Neural progenitor cell (in vitro differentiated cells): Measurements from ENCODE around the gene PCSK2. TPM values are rescaled to one million over a fixed set of nuclear protein-coding genes. Genes with fewer than 3 reads are reported as not detected.

Experiments used
- DNase-seq: peaks from one replicate; pipeline ENCODE4 v3.0.0-alpha.2; 2016; ENCODE audit warnings: low spot score
- H2AFZ ChIP-seq: fragments of 200-600 bp; sonication (generic); replicated peaks from 2 replicates; pipeline ENCODE4 v1.6.1; 2016; ENCODE audit warnings: antibody characterized with exemption
- H3F3A ChIP-seq: fragments of 200-600 bp; sonication (generic); 2 replicates; pipeline ENCODE4 v1.6.1; 2016; ENCODE audit warnings: antibody characterized with exemption, low read depth
- H3K27ac ChIP-seq: fragments of 200-600 bp; sonication (generic); 2 replicates; pipeline ENCODE4 v1.5.1; 2016; ENCODE audit warnings: mild to moderate bottlenecking
- H3K27me3 ChIP-seq: fragments of 200-600 bp; sonication (generic); 2 replicates; pipeline ENCODE4 v1.6.1; 2016; ENCODE audit warnings: mild to moderate bottlenecking, moderate library complexity
- H3K36me3 ChIP-seq: fragments of 200-600 bp; sonication (generic); 2 replicates; pipeline ENCODE4 v1.5.1; 2016
- H3K4me1 ChIP-seq: fragments of 200-600 bp; sonication (generic); 2 replicates; pipeline ENCODE4 v1.6.1; 2016; ENCODE audit warnings: mixed run types
- H3K4me2 ChIP-seq: fragments of 200-600 bp; sonication (generic); 2 replicates; pipeline ENCODE4 v1.6.1; 2016
- H3K4me3 ChIP-seq: fragments of 200-600 bp; sonication (generic); 2 replicates; pipeline ENCODE4 v1.5.1; 2016
- H3K79me2 ChIP-seq: fragments of 200-600 bp; sonication (generic); 2 replicates; pipeline ENCODE4 v1.6.1; 2016; ENCODE audit warnings: low read depth
- H3K9ac ChIP-seq: fragments of 200-600 bp; sonication (generic); 2 replicates; pipeline ENCODE4 v1.6.1; 2016
- H3K9me3 ChIP-seq: fragments of 200-600 bp; sonication (generic); 2 replicates; pipeline ENCODE4 v1.5.1; 2016; ENCODE audit warnings: low read depth
- H4K20me1 ChIP-seq: fragments of 200-600 bp; sonication (generic); 2 replicates; pipeline ENCODE4 v1.6.1; 2016; ENCODE audit warnings: low read depth
- H3K27ac Mint-ChIP-seq: 3 replicates; pipeline ENCODE4 v1.8.0; 2021; ENCODE audit warnings: mixed read lengths
- H3K27me3 Mint-ChIP-seq: 2 replicates; pipeline ENCODE4 v1.8.0; 2022; ENCODE audit warnings: low read depth, mild to moderate bottlenecking, inconsistent platforms, moderate library complexity, mixed read lengths; ENCODE audit not compliant: insufficient read depth
- H3K36me3 Mint-ChIP-seq: 3 replicates; pipeline ENCODE4 v1.8.0; 2021; ENCODE audit warnings: mixed read lengths
- H3K4me1 Mint-ChIP-seq: 3 replicates; pipeline ENCODE4 v1.8.0; 2021; ENCODE audit warnings: mixed read lengths
- H3K4me3 Mint-ChIP-seq: 3 replicates; pipeline ENCODE4 v1.8.0; 2021; ENCODE audit warnings: mild to moderate bottlenecking, moderate library complexity, mixed read lengths
- H3K9me3 Mint-ChIP-seq: 3 replicates; pipeline ENCODE4 v1.8.0; 2020; ENCODE audit warnings: mixed read lengths
- CTCF ChIP-seq: fragments of 200-600 bp; sonication (generic); IDR thresholded peaks from 2 replicates; pipeline ENCODE4 v1.5.1; 2017; ENCODE audit warnings: antibody characterized with exemption, mild to moderate bottlenecking
- EZH2 ChIP-seq: fragments of 200-600 bp; sonication (generic); IDR thresholded peaks from 2 replicates; pipeline ENCODE4 v1.6.1; 2017; ENCODE audit warnings: antibody characterized with exemption, mild to moderate bottlenecking, moderate library complexity
- EZH2phosphoT487 ChIP-seq: fragments of 200-600 bp; sonication (generic); IDR thresholded peaks from 2 replicates; pipeline ENCODE4 v1.6.1; 2017; ENCODE audit warnings: antibody characterized with exemption
- total RNA-seq: library from RNA; depleted of rRNA; stranded (reverse); fragments of >200 nt; gene quantifications from 2 replicates; pipeline ENCODE4 v1.2.3, GENCODE V29; 2015; ENCODE audit warnings: low replicate concordance

PCSK2 gene
- total RNA-seq, 1 donor from 2014 or later: 0.07 TPM

DNA sequence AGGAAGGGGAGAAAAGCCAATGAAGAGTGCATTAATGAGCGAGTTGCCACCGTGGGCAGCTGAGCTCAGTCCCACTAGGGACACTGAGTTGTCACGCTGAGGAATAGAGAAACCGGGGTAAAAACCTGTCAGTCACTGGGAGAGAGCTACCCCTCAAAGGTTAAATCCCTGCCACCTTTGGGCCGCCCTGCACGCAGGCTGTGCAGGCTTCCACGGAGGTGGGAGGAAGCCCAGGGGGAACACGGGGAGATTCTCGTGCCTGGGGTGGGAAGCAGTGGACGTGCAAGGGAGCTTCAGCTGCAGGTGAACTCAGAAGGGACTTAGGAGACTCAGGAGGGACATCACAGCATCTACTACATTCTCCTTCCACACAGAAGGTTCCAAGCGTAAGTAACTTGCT lies 253.9 kb downstream of the PCSK2 start:
- no peaks in the 10 kb centered on the region for H3K9me3 Mint-ChIP-seq
- no peak overlapping the region for H3K27ac Mint-ChIP-seq
- no peak overlapping the region for H3K4me3 Mint-ChIP-seq
- no peak for TF ChIP-seq CTCF
- no peak for TF ChIP-seq EZH2
- no peak for TF ChIP-seq EZH2phosphoT487
- no peaks in the 10 kb centered on the region for H3K9me3 ChIP-seq
- no peaks in the 10 kb centered on the region for H3K79me2 ChIP-seq
- H3K4me1 ChIP-seq: no peaks in the 10 kb centered on the region
- no peak for DNase-seq
- no peaks in the 10 kb centered on the region for H3F3A ChIP-seq
- no peak overlapping the region for H3K4me3 ChIP-seq
- no peaks in the 10 kb centered on the region for H3K27me3 ChIP-seq
- H2AFZ ChIP-seq: no peak overlapping the region
- no peaks in the 10 kb centered on the region for H3K36me3 ChIP-seq
- no peak overlapping the region for H3K9ac ChIP-seq
- H3K4me1 Mint-ChIP-seq: no peaks in the 10 kb centered on the region
- H3K27ac ChIP-seq: no peak overlapping the region
- H3K27me3 Mint-ChIP-seq: peaks cover 6% of the 10 kb centered on the region
- no peaks in the 10 kb centered on the region for H4K20me1 ChIP-seq
- no peaks in the 10 kb centered on the region for H3K36me3 Mint-ChIP-seq
- no peak overlapping the region for H3K4me2 ChIP-seq

GRCh38 chr20:17481661-17482060 lies 254.8 kb downstream of the PCSK2 start:
- H3K4me3 ChIP-seq: no peak overlapping the region
- no peak overlapping the region for H2AFZ ChIP-seq
- peaks cover 3% of the 10 kb centered on the region for H3K27me3 Mint-ChIP-seq
- H3K9me3 ChIP-seq: no peaks in the 10 kb centered on the region
- no peaks in the 10 kb centered on the region for H4K20me1 ChIP-seq
- H3K27ac Mint-ChIP-seq: no peak overlapping the region
- H3K4me1 Mint-ChIP-seq: no peaks in the 10 kb centered on the region
- no peak overlapping the region for H3K4me2 ChIP-seq
- H3K79me2 ChIP-seq: no peaks in the 10 kb centered on the region
- H3K4me1 ChIP-seq: no peaks in the 10 kb centered on the region
- H3F3A ChIP-seq: no peaks in the 10 kb centered on the region
- H3K27ac ChIP-seq: no peak overlapping the region
- no peak overlapping the region for H3K9ac ChIP-seq
- no peak for TF ChIP-seq EZH2
- H3K36me3 Mint-ChIP-seq: no peaks in the 10 kb centered on the region
- DNase-seq: no peak
- H3K9me3 Mint-ChIP-seq: no peaks in the 10 kb centered on the region
- no peaks in the 10 kb centered on the region for H3K36me3 ChIP-seq
- H3K27me3 ChIP-seq: no peaks in the 10 kb centered on the region
- no peak overlapping the region for H3K4me3 Mint-ChIP-seq

DNA sequence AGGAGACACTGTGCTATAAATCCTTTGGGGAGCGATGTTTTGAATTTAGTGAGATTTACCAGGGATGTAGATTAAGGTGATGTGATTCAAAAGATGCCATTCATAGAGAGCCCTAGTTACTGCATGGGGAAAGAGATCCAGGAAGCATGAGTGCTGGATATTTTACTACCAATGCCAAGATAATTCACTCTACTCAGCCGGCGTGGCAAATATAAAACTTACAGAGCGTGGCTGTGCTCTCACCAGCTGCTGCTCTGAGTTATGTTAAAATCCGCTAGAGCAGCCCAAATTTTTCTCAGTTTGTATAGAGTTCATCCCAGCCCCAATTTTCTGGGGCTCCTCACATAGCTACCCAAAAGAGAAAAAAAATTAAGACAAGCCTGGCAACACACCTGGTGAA lies 255.7 kb downstream of the PCSK2 start:
- Mint-ChIP-seq H3K27me3 (peaks cover 3% of the 10 kb centered on the region), H3K36me3 (no peaks in the 10 kb centered on the region), H3K9me3 (no peaks in the 10 kb centered on the region), H3K4me3 (no peak overlapping the region), H3K27ac (no peak overlapping the region), H3K4me1 (no peaks in the 10 kb centered on the region)
- Histone ChIP-seq H2AFZ (no peak overlapping the region), H3K27ac (no peak overlapping the region), H3K9ac (no peak overlapping the region), H3K9me3 (no peaks in the 10 kb centered on the region), H3K4me2 (no peak overlapping the region), H4K20me1 (no peaks in the 10 kb centered on the region), H3K4me1 (no peaks in the 10 kb centered on the region), H3K4me3 (no peak overlapping the region), H3K36me3 (no peaks in the 10 kb centered on the region), H3K27me3 (no peaks in the 10 kb centered on the region), H3K79me2 (no peaks in the 10 kb centered on the region), H3F3A (no peaks in the 10 kb centered on the region)
- DNase-seq: no peak
- TF ChIP-seq EZH2phosphoT487 (no peak), EZH2 (no peak), CTCF (no peak)

DNA sequence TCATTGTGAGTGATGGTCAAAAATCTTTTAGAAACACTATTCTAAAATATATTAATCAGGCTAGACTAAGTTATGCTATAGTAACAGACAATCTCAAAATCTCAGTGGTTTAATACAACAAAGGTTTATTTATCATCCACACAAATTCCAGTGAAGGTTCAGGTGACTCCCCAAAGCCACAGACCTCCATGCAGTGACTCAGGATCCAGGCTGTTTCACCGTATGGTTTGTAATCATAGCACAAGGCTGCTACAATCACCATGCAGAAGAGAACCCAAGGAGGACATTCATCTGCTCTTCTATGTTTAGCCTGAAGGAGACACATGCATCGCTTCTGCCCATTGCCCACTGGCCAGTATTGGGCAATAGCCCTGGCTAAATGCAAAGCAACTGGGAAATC lies 258.2 kb downstream of the PCSK2 start:
- no peak for TF ChIP-seq EZH2
- no peak for TF ChIP-seq EZH2phosphoT487
- no peak for TF ChIP-seq CTCF
- no peaks in the 10 kb centered on the region for H3F3A ChIP-seq
- H3K9me3 ChIP-seq: no peaks in the 10 kb centered on the region
- Mint-ChIP-seq H3K27ac (no peak overlapping the region), H3K9me3 (no peaks in the 10 kb centered on the region), H3K36me3 (no peaks in the 10 kb centered on the region), H3K4me3 (no peak overlapping the region), H3K4me1 (no peaks in the 10 kb centered on the region), H3K27me3 (peaks cover 5% of the 10 kb centered on the region)
- no peaks in the 10 kb centered on the region for H3K4me1 ChIP-seq
- H3K9ac ChIP-seq: no peak overlapping the region
- H3K79me2 ChIP-seq: no peaks in the 10 kb centered on the region
- H3K27ac ChIP-seq: no peak overlapping the region
- no peak overlapping the region for H2AFZ ChIP-seq
- no peak overlapping the region for H3K4me2 ChIP-seq
- H3K36me3 ChIP-seq: no peaks in the 10 kb centered on the region
- DNase-seq: no peak
- H3K27me3 ChIP-seq: no peaks in the 10 kb centered on the region
- no peak overlapping the region for H3K4me3 ChIP-seq
- no peaks in the 10 kb centered on the region for H4K20me1 ChIP-seq
